ENCODE data around the gene EIF5A.

EIF5A gene

GRCh38 chr17:7357381-7357780 lies 50.0 kb downstream of the EIF5A start:
- no peak for DNase-seq

- DNase-seq = no peak
These were observed 54.5 kb downstream of the EIF5A start for GRCh38 chr17:7361906-7362305.

All from activated CD4-positive, alpha-beta T cell treated with anti-CD3 and anti-CD28 coated beads, Interleukin-2, amount 50 U/mL, for 16 hours (primary cell).